Liver (tissue), 9 donors: ENCODE data around the gene MMP2. TPM values are rescaled to one million over a fixed set of nuclear protein-coding genes. Genes with fewer than 3 reads are reported as not detected.

Experiments used
- DNase-seq: peaks from one replicate; pipeline ENCODE4 v3.0.0-alpha.2; 2017; ENCODE audit warnings: low spot score
- H3K27ac ChIP-seq, 2 donors: one replicate each; pipeline ENCODE4 v1.7.0; 2013; ENCODE audit warnings: inconsistent platforms in 2 of 2, low read length in 2 of 2, control low read depth in 1 of 2, low read depth in 1 of 2, mild to moderate bottlenecking in 1 of 2
- H3K27me3 ChIP-seq, 4 donors: one replicate each; pipeline versions ENCODE4 v1.6.1 to v1.7.0; 2013; ENCODE audit warnings: low read length in 3 of 4, inconsistent platforms in 1 of 4, mild to moderate bottlenecking in 1 of 4, moderate library complexity in 1 of 4; ENCODE audit not compliant: control insufficient read depth in 4 of 4, insufficient read depth in 4 of 4
- H3K36me3 ChIP-seq, 4 donors: one replicate each; pipeline versions ENCODE4 v1.6.1 to v1.7.0; 2013; ENCODE audit warnings: low read length in 3 of 4, mild to moderate bottlenecking in 3 of 4, low read depth in 1 of 4, moderate library complexity in 1 of 4; ENCODE audit not compliant: control insufficient read depth in 4 of 4, insufficient read depth in 3 of 4
- H3K4me1 ChIP-seq, 4 donors: one replicate each; pipeline versions ENCODE4 v1.6.1 to v1.7.0; 2013; ENCODE audit warnings: low read length in 3 of 4, mild to moderate bottlenecking in 3 of 4, moderate library complexity in 1 of 4; ENCODE audit not compliant: control insufficient read depth in 4 of 4, insufficient read depth in 4 of 4
- H3K4me3 ChIP-seq, 3 donors: one replicate each; pipeline versions ENCODE4 v1.6.1 to v1.7.0; 2013; ENCODE audit warnings: low read length in 3 of 3, control low read depth in 1 of 3, low read depth in 1 of 3, mild to moderate bottlenecking in 1 of 3
- H3K9ac ChIP-seq, 2 donors: one replicate each; pipeline ENCODE4 v1.7.0; 2013; ENCODE audit warnings: low read length in 2 of 2, mild to moderate bottlenecking in 2 of 2, moderate library complexity in 2 of 2, control low read depth in 1 of 2, low read depth in 1 of 2
- H3K9me3 ChIP-seq, 4 donors: one replicate each; pipeline versions ENCODE4 v1.6.1 to v1.7.0; 2013; ENCODE audit warnings: low read length in 3 of 4; ENCODE audit not compliant: control insufficient read depth in 4 of 4
- ATF3 ChIP-seq: IDR thresholded peaks from 2 replicates; pipeline ENCODE4 v1.6.1; 2016; ENCODE audit warnings: antibody characterized with exemption
- EGR1 ChIP-seq, 2 donors: IDR thresholded peaks; 2 replicates each; pipeline ENCODE4 v1.6.1; 2016 to 2018; ENCODE audit warnings: antibody characterized with exemption in 2 of 2, low read depth in 2 of 2
- GABPA ChIP-seq, 2 donors: IDR thresholded peaks in 1 of 2; conservative IDR thresholded peaks in 1 of 2; 2 replicates each; pipeline ENCODE4 v1.6.1; 2016; ENCODE audit warnings: antibody characterized with exemption in 2 of 2, mild to moderate bottlenecking in 1 of 2, moderate library complexity in 1 of 2
- HNF4A ChIP-seq, 2 donors: conservative IDR thresholded peaks; 2 replicates each; pipeline ENCODE4 v1.6.1; 2016; ENCODE audit warnings: antibody characterized with exemption in 2 of 2, mild to moderate bottlenecking in 2 of 2
- MAX ChIP-seq: IDR thresholded peaks from 2 replicates; pipeline ENCODE4 v1.6.1; 2016; ENCODE audit warnings: antibody characterized with exemption
- RAD21 ChIP-seq, 2 donors: IDR thresholded peaks; 2 replicates each; pipeline ENCODE4 v1.6.1; 2016; ENCODE audit warnings: antibody characterized with exemption in 2 of 2, mild to moderate bottlenecking in 2 of 2
- REST ChIP-seq: IDR thresholded peaks from 2 replicates; pipeline ENCODE4 v1.6.1; 2016; ENCODE audit warnings: antibody characterized with exemption, mild to moderate bottlenecking
- RXRA ChIP-seq, 2 donors: IDR thresholded peaks; 2 replicates each; pipeline ENCODE4 v1.6.1; 2017 to 2018; ENCODE audit warnings: antibody characterized with exemption in 2 of 2, mild to moderate bottlenecking in 1 of 2
- YY1 ChIP-seq: IDR thresholded peaks from 2 replicates; pipeline ENCODE4 v1.6.1; 2016; ENCODE audit warnings: antibody characterized with exemption, mild to moderate bottlenecking
- WGBS: extraction: QIAGEN DNeasy Blood & Tissue Kit; methylation state at CpG from one replicate; pipeline ENCODE4 v1.1.7; 2013; 5-methylcytosine and 5-hydroxymethylcytosine counted together
- polyA plus RNA-seq, 2 donors: library from polyadenylated mRNA; stranded (reverse) in 1 of 2; unstranded in 1 of 2; fragments of 200-250 nt in 1 of 2; fragments of >200 nt in 1 of 2; fragmentation: Nextera tagmentation in 1 of 2; extraction: Ambion mirVana in 1 of 2; gene quantifications; one replicate each; pipeline versions ENCODE4 v1.2.1 to v1.2.3, GENCODE V29; 2013 to 2015
- total RNA-seq, 2 donors: library from RNA; depleted of rRNA; stranded (reverse); fragments of >200 nt; gene quantifications; one replicate each; pipeline ENCODE4 v1.2.3, GENCODE V29; 2014
- donor health status: healthy.
- donor health status: healthy.
- donor health status: healthy.
- donor health status: healthy.
- donor health status: healthy.

MMP2 gene
- total and polyA plus RNA-seq, 4 donors: 2.8 to 6.3 (median 5.3) TPM

DNA sequence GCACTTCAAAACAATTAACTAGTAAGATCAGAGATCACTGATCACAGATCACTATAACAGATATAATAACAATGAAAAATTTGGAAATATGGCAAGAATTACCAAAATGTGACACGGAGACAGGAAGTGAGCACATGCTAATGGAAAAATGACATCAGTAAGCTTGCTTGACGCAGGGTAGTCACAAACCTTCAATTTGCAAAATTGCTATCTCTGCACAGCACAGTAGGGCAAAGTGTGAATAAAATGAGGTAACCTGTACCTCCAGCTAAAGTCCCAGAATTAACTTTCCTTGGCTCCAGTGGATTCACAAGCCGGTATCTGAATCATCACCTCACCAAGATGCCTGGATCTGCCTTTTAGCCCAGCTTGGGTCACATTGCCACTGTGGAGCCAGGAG lies 4.2 kb upstream of the MMP2 start:
- H3K4me1 ChIP-seq: peaks cover 0 to 7% (median 2%) of the 10 kb centered on the region in 4 donors
- WGBS: 95% methylated on average over 3 of the region's 3 CpGs
- no peak for TF ChIP-seq ATF3
- TF ChIP-seq GABPA (IDR thresholded peaks at IDR 0.05 in 1 of 2, conservative IDR thresholded peaks at IDR 0.05 in 1 of 2): no peak
- no peak for TF ChIP-seq REST
- no peak for TF ChIP-seq RXRA (IDR thresholded peaks at IDR 0.05)
- no peak for TF ChIP-seq YY1
- TF ChIP-seq EGR1 (IDR thresholded peaks at IDR 0.05; ENCODE audit: low read depth in 2 of 2): no peak
- no peak for TF ChIP-seq HNF4A (conservative IDR thresholded peaks at IDR 0.05)
- TF ChIP-seq MAX: no peak
- TF ChIP-seq RAD21 (IDR thresholded peaks at IDR 0.05): no peak
- H3K36me3 ChIP-seq: no peaks in the 10 kb centered on the region
- H3K27ac ChIP-seq: no peak overlapping the region
- no peaks in the 10 kb centered on the region for H3K9me3 ChIP-seq
- no peak for DNase-seq
- no peak overlapping the region for H3K9ac ChIP-seq
- H3K27me3 ChIP-seq: peaks cover 0 to 5% (median 1%) of the 10 kb centered on the region in 4 donors
- no peak overlapping the region for H3K4me3 ChIP-seq

DNA sequence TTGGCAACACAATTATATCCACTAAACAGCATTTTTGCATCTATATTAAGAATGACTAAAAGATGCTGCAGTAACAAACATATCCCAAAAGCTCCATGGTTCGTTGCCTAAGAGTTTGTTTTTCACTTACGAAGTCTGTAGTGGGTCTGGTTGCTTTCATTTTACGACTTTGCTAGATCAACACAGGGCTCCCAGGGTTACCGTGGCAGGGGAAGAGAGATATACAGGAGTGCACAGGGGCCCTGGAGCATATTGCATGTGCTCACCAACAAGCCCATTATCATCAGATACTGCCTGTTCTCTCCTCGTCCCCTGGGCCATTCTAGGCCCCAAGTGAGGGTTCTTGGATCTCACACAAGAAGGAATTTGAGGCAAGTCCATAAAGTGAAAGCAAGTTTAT lies 3.1 kb upstream of the MMP2 start:
- TF ChIP-seq REST: no peak
- no peak for TF ChIP-seq HNF4A (conservative IDR thresholded peaks at IDR 0.05)
- Histone ChIP-seq H3K9me3 (no peaks in the 10 kb centered on the region), H3K27ac (no peak overlapping the region), H3K9ac (no peak overlapping the region), H3K4me3 (no peak overlapping the region), H3K4me1 (peaks cover 0 to 14% (median 3%) of the 10 kb centered on the region in 4 donors), H3K36me3 (no peaks in the 10 kb centered on the region), H3K27me3 (peaks cover 0 to 9% (median 1%) of the 10 kb centered on the region in 4 donors)
- DNase-seq: no peak
- 56% methylated on average over 5 of the region's 5 CpGs for whole genome bisulfite sequencing
